ENCODE data around the gene CAMK1G.

DNA sequence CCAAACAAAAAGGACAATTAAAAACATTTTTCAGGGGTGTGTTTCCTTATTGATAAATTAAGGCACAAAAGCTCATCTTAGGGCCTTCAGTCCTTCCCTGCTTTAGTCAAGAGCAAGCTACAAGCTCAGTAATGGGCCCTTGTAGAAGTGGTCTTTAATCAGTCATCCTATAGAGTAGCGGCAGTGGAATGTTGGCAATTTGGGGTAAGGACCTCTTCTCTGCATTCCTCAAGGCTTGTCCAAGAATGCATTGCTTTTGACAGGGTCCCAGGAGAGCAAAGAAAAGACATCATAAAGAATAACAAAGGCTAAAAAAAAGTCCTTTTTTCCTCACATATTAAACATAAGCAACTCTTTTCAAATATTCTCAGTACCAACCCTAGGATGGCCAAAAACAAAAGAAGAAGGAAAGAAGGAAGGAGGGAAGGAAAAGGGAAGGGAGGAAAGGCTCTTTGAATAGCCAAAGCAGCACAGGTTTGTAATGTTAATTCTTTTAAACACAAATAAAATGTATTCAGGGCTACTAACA, 27.3 kb upstream of the CAMK1G start:
- TF ChIP-seq, protein P1, sequence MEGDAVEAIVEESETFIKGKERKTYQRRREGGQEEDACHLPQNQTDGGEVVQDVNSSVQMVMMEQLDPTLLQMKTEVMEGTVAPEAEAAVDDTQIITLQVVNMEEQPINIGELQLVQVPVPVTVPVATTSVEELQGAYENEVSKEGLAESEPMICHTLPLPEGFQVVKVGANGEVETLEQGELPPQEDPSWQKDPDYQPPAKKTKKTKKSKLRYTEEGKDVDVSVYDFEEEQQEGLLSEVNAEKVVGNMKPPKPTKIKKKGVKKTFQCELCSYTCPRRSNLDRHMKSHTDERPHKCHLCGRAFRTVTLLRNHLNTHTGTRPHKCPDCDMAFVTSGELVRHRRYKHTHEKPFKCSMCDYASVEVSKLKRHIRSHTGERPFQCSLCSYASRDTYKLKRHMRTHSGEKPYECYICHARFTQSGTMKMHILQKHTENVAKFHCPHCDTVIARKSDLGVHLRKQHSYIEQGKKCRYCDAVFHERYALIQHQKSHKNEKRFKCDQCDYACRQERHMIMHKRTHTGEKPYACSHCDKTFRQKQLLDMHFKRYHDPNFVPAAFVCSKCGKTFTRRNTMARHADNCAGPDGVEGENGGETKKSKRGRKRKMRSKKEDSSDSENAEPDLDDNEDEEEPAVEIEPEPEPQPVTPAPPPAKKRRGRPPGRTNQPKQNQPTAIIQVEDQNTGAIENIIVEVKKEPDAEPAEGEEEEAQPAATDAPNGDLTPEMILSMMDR (IDR thresholded peaks at IDR 0.05) = no peak
- TF ChIP-seq POLR2A (IDR thresholded peaks at IDR 0.05) (no peak), EP300 (IDR thresholded peaks at IDR 0.05) (no peak)
